ENCODE data around the gene KLK13.

KLK13 gene, protein sequence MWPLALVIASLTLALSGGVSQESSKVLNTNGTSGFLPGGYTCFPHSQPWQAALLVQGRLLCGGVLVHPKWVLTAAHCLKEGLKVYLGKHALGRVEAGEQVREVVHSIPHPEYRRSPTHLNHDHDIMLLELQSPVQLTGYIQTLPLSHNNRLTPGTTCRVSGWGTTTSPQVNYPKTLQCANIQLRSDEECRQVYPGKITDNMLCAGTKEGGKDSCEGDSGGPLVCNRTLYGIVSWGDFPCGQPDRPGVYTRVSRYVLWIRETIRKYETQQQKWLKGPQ

DNA sequence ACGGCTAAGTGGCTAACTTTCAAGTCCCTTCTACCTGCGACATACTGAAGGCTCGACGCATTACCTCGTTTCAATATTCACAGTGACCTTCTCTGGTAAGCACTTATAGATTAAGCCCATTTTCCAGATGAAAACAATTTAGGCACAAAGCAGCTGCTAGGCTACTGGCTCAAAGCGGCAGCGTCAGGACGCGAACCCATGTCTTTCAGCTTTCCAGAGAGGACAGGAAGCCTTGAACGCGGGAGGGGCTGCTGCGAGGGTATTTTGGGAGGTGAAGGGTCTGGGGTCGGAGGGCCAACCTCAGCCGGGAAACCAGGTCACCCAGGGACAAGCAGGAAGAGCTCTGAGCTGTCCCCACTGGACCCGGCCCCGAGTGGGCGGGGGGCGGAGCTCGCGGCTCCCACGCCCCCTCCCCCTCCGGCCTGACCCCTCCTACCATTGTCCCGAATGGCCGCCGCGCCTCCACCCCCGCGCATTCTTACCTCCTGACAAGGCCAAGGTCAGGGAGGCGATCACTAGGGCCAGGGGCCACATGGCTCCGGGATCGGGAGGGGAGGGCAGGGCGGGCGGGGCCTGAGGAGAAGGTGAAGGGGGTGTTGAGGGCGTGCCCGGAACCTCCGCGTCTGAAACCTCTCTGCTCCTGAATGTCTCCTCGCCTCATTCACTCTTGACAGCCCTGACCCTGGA lies at the start of gene KLK13:
KLK13 (minus strand) TSS at position 559 of the 687 bp plus-strand sequence; CDS start at position 534, 25 bp downstream.
- Histone ChIP-seq H3K27ac (peak within 1 kb of the TSS in 14 of 21 experiments; percentile 12 to 60 (median 41)), H3K4me3 (peak within 1 kb of the TSS; percentile 4 to 33 (median 19))

DNA sequence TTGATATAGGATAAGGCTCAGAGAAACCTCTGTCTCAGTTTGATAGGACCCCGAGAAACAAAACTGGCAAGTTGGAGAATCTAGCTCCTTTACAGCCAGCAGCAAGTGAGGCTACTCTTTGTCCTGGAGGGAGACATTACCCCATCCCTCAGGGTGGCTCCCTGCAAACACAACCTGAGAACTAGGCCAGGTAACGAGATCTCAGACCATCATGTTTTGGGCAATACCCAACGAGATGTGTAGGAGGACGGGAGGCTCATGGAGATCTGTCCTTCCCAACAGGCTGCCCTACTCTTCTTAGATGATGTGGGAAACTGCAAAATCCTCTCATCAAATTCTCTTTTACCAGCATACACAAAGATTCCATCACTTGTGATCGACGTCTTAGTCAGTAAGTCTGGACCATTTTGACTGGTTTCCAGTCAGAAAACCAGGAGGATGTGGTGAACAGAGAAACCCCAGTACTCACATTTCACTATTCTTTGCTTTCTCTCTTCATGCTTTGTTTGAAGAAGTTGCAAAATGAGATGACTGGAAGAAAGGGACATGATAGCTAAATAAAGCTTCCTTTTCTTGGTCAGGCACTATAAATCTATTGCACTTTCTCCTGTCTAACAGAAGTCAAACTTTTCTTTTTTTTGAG lies 49.3 kb upstream of the KLK13 start:
- Histone ChIP-seq H3K27ac (peak overlapping the region in 2 of 21 experiments; percentile 19 to 55), H3K4me3 (no peak overlapping the region)

DNA sequence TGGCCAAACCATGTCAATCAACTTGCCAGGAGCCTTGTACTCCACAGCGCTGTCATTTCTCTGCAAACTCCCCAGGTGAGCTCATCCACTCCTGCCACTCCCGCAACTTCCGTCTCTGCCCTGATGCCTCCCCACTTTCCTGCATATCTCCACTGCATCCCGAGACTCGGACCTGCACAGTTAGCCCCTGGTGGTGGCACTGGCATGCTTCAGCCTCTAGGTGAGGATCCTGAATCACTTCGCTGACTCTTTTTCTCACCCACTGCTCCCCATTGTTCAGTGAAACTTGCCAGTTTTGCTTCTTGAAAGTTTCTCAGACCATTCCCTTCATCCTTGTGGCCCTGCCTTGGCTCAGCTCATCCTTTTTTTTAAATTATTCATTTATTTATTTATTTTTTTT lies 46.7 kb upstream of the KLK13 start:
- H3K27ac ChIP-seq: no peak overlapping the region

DNA sequence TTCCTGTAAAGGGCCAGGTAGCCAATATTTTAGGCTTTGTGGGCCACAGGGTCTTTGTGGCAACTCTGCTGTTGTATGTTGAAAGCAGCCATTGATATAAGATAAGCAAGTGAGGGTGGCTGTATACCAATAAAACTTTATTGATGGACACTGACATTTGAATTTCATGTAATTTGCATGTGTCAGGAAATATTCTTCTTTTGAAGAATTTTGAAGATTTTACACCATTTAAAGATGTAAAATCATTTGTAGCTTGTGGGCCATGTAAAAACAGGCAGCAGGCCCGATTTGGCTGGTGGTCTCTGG lies 45.7 kb upstream of the KLK13 start:
- Histone ChIP-seq H3K4me3 (no peak overlapping the region), H3K27ac (no peak overlapping the region)

More for the DNA sequence above, 46.7 kb upstream of the KLK13 start:
- H3K4me3 ChIP-seq: no peak overlapping the region

DNA sequence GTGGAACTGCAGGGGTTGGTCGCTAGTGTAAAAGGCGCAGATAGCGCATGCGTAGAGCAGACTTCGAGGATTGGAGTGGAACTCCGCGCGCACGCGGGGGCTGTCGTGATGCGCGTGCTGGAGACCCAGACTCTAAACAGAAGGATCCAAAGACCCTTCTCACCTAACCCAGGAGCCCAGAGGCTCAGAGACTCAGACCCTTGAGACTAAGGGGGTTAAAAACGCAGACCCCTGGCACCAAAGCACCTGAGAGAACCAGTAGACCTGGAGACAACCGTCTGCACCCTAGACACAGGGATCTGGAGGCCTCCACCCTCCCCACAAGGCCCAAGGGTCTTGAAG lies 43.9 kb upstream of the KLK13 start:
- Histone ChIP-seq H3K27ac (peak overlapping the region in 14 of 21 experiments; percentile 8 to 90 (median 67)), H3K4me3 (peak overlapping the region; percentile 59 to 85 (median 76))

DNA sequence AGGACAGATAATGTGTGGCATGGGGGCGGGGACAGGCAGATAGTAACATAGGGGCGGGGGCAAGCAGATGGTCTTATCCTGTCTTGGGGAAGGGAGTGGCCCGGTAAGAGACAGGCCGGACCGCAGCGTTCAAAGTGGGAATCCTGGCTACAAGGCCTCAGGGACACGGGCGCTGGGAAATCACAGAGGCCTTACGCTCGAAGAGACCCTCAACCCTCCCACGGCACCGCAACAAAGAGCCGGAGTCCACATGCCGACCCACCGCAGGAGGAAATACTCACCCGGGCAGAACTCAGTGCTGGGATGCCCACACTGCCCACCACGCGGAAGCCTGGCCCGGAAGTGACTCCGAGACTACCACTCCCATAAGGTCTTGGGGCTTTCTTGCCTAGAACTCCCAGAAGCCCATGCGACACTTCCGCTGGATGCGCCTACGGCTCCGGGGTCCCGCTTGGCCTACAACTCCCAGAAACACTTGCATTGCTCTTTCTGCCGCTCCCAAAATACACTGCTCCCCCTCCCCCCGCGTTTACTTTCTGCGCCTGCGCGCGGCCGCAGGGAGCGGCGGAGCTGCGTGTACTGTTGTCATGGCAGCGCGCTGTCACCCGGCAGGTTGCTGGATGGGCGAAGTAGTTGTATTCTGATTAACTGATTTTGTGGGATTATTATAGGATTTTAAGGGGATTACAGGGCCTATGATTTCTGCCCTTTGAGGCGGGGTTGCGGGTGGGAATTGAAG lies 43.3 kb upstream of the KLK13 start, which contains the start of gene CTU1:
CTU1 (minus strand) TSS at position 344 of the 739 bp plus-strand sequence. CDS start 3,840 bp downstream, outside the sequence.
- Histone ChIP-seq H3K4me3 (peak within 1 kb of the TSS; percentile 59 to 85 (median 76)), H3K27ac (peak within 1 kb of the TSS; percentile 49 to 93 (median 81))

DNA sequence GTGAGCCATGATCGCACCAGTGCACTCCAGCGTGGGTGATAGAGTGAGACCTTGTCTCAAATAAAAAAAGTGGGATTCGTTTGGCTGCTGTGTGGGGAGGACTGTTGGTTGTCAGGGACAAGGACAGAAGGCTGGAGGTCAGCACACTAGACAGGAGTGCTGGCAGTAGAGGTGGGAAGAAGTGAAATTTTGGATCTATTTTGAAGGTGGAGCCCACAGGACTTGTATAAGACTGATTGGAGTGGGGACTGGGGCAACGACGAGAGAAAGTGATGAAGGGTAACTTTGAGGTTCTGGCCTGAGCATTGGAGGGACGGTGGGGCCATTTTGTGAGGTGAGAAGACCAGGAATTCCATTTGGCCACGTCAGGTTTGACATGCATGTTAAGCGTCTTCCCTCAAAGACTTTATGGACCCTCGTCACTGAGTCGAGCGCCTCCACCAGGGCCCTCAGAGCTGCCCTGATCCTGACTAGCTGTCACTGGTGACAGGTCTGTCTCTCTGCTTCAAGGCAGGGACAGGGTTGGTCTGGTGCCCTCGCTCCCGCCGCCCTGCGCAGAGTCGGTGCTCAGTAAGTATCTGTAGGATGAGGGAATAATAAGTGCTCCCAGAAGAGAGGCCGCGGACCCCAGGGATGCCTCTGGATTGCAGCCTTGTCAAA lies 42.6 kb upstream of the KLK13 start:
- H3K27ac ChIP-seq: peak overlapping the region in 20 of 21 experiments; percentile 59 to 93 (median 81)

DNA sequence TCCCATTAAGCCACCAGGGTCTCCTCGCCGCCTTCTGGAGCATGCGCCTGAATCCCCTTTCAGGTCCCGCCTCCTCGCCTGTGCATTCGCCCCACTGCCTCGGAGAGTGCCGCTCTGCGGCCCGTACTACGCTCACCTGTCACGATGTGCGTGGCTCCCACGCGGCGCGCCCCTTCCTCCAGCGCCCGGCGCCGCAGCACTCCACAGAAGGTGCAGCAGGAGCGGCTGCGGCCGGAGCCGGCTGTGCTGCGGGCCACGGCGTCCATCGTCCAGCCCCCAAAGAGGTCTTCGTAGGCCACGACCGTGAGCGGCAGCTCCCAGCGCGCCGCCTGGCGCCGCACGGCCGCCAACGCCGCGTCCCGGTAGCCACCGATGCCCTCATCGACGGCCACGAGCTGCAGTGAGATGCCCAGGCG lies 39.0 kb upstream of the KLK13 start:
- H3K4me3 ChIP-seq: no peak overlapping the region
- H3K27ac ChIP-seq: no peak overlapping the region

More for the DNA sequence above, 42.6 kb upstream of the KLK13 start:
- peak overlapping the region; percentile 59 to 85 (median 76) for H3K4me3 ChIP-seq

DNA sequence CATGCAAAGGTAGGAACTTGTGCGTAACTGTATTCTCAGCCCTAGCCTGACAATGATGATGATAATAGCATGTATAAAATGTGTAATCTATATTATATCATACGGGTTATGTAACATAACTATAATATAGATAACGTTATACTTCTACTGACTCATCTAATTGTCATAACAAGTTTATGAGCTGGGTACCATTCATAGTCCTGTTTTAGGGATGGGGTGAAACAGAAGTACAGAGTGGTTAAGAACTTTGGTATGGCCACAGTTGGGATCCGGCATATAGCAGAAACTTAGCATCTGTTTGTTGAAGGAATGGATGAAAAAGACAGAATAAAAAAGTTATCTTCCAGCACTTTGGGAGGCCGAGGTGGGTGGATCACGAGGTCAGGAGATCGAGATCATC lies 38.1 kb upstream of the KLK13 start:
- Histone ChIP-seq H3K27ac (no peak overlapping the region), H3K4me3 (no peak overlapping the region)

DNA sequence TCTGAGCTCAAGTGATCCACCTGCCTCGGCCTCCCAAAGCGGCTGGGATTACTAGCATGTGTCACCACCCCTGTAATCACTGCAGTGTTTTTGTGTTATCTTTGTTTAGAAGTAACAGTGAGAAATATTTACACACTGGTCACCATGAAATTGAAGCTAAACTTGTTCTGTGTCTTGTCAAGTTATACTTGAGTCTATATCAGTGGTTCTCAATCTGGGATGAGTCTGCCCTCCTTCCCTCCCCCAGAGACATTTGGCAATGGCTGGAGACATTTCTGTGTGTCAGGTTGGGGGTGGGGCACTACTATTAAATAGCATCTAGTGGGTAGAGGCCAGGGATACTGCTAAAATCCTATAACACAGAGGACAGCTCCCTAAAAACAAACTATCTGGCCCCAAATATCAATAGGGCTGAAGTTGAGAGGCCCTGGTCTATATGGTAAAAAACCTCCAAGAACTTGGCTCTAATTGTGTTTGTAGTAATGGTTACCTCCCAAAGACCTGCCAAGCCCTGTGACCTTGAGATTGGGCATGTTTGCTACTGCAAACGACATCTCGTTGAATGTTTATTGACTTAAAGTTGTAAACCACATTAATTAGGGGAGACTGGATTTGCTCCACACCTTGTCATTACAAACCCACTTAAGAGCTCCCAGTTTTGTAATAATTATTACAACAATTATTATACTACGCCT lies 36.4 kb upstream of the KLK13 start:
- Histone ChIP-seq H3K27ac (no peak overlapping the region), H3K4me3 (no peak overlapping the region)

DNA sequence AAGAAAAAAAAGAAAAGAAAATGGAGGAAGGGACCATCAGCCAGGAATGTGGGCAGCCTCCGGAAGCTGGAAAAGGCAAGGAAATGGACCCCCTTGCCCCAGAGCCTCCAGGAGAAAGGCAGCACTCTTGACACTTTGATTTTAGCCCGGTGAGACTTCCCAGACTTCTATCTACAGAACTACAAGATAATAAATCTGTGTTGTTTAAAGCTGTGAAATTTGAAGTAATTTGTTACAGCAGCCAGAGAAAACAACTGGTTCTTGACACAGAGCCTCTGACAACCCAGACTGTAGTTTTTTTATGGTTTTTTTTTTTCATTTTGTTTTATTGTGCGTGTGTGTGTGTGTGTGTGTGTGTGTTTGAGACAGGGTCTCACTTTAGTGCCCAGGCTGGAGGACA lies 35.7 kb upstream of the KLK13 start:
- Histone ChIP-seq H3K4me3 (no peak overlapping the region), H3K27ac (no peak overlapping the region)

DNA sequence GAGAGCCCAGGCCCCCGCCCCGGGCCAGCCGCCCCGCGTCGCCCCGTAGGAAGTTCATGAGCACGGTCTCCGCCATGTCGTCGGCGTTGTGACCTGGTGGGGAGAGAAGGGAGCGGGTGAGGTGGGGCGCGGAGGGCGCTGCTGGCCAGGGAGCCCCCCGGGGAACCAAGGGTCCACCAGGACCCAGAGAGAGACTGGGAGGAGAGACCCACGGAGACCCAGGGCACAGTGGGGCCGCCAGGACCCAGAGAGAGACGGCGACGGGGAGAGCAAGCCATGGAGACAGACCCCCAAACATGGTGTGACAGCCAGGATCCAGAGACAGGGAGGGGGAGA lies 34.1 kb upstream of the KLK13 start:
- Histone ChIP-seq H3K27ac (peak overlapping the region in 2 of 21 experiments; percentile 11 to 57), H3K4me3 (no peak overlapping the region)

DNA sequence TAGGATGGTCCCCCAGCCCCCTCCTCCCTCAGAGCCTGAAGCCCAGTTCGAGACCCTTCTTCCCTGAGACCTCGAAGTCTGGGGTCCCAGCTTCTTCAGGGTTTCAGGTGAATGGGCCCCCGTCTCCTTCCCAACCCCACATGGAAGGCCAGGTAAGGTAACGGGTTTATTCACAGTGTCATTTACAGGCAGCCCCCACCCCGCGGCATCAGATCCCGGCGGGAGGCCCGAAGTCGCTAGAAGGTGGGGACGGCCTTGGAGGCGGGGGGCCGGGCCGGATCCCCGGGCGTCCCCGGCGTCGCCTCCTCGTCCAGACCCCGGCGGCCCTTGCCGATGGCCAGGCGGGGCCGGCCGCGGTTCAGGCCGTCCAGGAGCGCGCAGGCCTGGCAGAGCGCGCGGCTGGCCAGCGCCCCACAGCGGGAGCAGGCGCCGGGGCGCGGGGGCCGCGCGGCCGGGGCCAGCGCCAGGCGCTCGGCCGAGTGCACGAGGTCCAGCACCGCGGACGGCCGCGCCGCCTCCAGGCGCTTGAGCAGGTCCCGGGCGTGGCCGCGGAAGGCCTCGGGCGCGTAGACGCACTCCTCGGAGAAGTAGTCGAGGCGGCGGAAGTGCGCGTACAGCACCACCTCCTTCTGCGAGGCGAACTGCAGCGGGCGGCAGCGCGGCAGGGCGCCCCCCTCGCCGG lies 33.6 kb upstream of the KLK13 start:
- Histone ChIP-seq H3K27ac (peak overlapping the region in 1 of 21 experiments; percentile 57), H3K4me3 (no peak overlapping the region)

DNA sequence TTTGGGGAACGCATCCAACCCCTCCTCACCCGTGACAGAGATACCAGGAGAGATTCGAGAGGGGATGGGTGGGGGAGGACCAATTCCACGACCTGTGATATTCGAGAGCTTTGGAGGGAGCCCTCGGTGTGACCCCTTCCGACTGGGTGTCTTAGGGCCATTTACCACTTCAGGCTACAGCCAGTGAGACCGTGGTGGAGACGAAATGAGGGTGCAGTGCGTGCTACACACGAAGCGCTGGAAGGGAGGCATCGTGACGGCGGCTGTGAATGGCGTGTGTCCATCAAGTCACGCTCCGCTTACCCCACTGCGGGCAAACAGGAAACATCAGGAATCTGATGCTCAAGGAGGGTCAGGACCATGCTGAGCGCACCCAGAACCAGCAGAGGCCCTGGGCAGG lies 32.9 kb upstream of the KLK13 start:
- no peak overlapping the region for H3K4me3 ChIP-seq

DNA sequence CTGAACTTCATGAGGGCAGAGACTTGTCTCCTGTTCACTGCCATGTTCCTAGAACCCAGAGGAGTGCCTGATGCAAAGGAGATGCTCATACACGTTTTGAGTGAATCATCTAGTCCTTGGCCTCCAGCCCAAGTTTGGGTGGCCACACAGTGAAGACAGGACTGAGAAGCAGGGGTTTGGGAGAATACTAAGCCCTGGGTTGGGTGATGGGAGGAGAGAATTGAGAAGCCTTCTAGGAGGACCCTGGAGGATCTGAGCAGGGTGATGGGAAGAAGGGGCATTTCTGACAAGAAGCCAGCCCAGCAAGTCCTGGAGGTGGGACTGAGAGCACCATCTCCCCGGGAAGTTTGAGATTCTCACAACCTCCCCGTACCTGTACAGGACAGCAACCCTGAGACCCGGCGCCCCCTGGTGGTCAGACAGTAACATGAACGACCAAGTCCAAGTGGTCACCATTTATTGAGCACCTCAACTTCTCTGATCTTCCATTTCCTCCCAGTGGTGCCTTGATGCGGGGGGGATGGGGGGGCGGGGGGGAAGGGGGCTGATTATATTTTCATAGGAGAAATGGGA lies 32.4 kb upstream of the KLK13 start:
- no peak overlapping the region for H3K4me3 ChIP-seq
- H3K27ac ChIP-seq: peak overlapping the region in 1 of 21 experiments; percentile 26

More for the DNA sequence above, 32.9 kb upstream of the KLK13 start:
- H3K27ac ChIP-seq: no peak overlapping the region

DNA sequence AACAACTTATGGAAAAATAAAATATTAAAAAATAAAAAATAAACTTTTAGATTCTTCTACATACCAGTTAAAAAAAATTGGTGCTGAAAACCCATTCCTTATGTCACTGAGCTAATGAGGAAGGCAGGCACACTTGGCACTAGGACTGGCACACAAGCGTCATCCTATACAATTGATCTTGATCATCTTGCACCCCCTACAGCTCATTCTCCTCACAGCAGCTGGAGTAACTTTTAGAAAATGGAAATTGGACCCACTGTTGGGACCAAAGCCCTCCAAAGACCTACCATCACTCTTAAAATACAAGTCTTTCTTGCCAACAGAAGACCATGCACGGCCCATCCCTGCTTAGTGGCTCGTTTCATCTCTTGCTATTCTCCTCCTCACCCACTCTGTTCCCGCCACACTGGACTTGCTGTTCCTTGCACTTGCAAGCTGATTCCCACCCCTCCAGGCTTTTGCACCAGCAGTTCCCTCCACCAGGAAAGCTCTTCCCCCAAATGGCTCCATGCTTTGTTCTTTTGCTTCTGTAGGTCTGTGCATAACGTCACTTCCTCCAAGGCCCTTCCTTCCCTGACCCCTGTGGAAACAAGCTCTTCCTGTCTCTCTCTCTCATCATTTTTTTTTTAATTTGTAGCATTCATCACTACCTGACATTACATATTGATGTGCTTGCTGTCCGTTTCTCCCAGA lies 31.7 kb upstream of the KLK13 start:
- Histone ChIP-seq H3K4me3 (no peak overlapping the region), H3K27ac (no peak overlapping the region)

DNA sequence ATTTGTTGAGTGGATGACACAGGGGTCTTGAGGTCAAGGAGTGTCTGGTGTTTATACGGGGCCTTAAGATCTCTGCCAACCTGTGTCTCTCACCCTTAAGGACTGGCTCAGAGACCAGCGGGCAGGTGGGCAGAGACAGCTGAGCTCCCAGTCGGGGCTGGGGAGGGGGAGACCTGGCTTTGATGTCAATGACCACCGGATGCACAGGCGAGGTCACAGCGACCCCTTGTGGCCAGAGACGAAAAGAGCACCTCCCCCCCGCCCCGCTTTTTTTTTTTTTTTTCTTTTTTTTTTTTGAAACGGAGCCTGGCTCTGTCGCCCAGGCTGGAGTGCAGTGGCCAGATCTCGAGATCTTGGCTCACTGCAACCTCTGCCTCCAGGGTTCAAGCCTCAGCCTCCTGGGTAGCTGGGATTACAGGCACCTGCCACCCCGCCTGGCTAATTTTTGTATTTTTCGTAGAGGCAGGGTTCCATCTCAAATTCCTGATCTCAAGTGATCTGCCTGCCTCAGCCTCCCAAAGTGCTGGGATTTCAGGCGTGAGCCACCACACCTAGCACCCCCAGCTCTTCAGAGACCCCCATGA lies 29.9 kb upstream of the KLK13 start:
- Histone ChIP-seq H3K27ac (peak overlapping the region in 1 of 21 experiments; percentile 22), H3K4me3 (no peak overlapping the region)
